Activated CD4-positive, alpha-beta T cell treated with anti-CD3 and anti-CD28 coated beads for 48 hours (primary cell): Measurements from ENCODE around the gene UXT.
"Not testable (repeated sequence)": the region's sequence is repeated elsewhere in the genome, so short reads cannot be mapped to it uniquely, and the experiment has no call there.

ENCODE experiments used
- DNase-seq: peaks from one replicate; pipeline ENCODE4 v3.0.0-alpha.2; 2020

The UXT gene

GRCh38 chrX:47612418-47612817 is 46.6 kb downstream of the UXT start:
- no peak for DNase-seq

- no peak for DNase-seq
Observed at GRCh38 chrX:47611926-47612325, 47.1 kb downstream of the UXT start.

GRCh38 chrX:47611489-47611888 is 47.5 kb downstream of the UXT start:
- DNase-seq, result no peak

GRCh38 chrX:47610511-47610910 is 48.5 kb downstream of the UXT start:
- DNase-seq, result no peak

GRCh38 chrX:47608130-47608810 is 50.7 kb downstream of the UXT start:
- no peak for DNase-seq

GRCh38 chrX:47607091-47607490 is 51.9 kb downstream of the UXT start:
- no peak for DNase-seq

- DNase-seq, result no peak
Observed at GRCh38 chrX:47605024-47605423, 54.0 kb downstream of the UXT start.

- not testable (repeated sequence) for DNase-seq
Observed at GRCh38 chrX:47603125-47603524, 55.9 kb downstream of the UXT start.
